GM23338 (cell line): ENCODE data around the gene C11orf24. TPM values are rescaled to one million over a fixed set of nuclear protein-coding genes. Genes with fewer than 3 reads are reported as not detected.

Experiments used
- ATAC-seq: fragments of 200-7000 bp; cut with Tn5 transposase; 3 replicates; pipeline ENCODE4 v1.9.1; 2020
- DNase-seq: peaks from one replicate; pipeline ENCODE4 v3.0.0-alpha.2; 2015; ENCODE audit warnings: low spot score
- H2AFZ ChIP-seq: fragments of 200-600 bp; sonication (generic); 2 replicates; pipeline ENCODE4 v1.8.0; 2016; ENCODE audit warnings: antibody characterized with exemption, mild to moderate bottlenecking, moderate library complexity
- H3F3A ChIP-seq: fragments of 200-600 bp; sonication (generic); replicated peaks from 2 replicates; pipeline ENCODE4 v1.8.0; 2017; ENCODE audit warnings: antibody characterized with exemption, mixed run types, low read depth
- H3K27ac ChIP-seq: fragments of 200-600 bp; sonication (generic); 2 replicates; pipeline ENCODE4 v1.6.1; 2016; ENCODE audit warnings: low read depth
- H3K27me3 ChIP-seq: fragments of 200-600 bp; sonication (generic); 2 replicates; pipeline ENCODE4 v1.8.0; 2016; ENCODE audit warnings: mild to moderate bottlenecking, mixed run types, moderate library complexity; ENCODE audit not compliant: insufficient read depth
- H3K36me3 ChIP-seq: fragments of 200-600 bp; sonication (generic); 2 replicates; pipeline ENCODE4 v1.8.0; 2016; ENCODE audit warnings: mild to moderate bottlenecking; ENCODE audit not compliant: insufficient read depth
- H3K4me1 ChIP-seq: fragments of 200-600 bp; sonication (generic); 2 replicates; pipeline ENCODE4 v1.8.0; 2016; ENCODE audit warnings: mild to moderate bottlenecking, moderate library complexity; ENCODE audit not compliant: insufficient read depth
- H3K4me2 ChIP-seq: fragments of 200-600 bp; sonication (generic); 2 replicates; pipeline ENCODE4 v1.7.1; 2017; ENCODE audit warnings: mixed run types
- H3K4me3 ChIP-seq: fragments of 200-600 bp; sonication (generic); 2 replicates; pipeline ENCODE4 v1.6.1; 2016; ENCODE audit warnings: mixed run types
- H3K79me2 ChIP-seq: fragments of 200-600 bp; sonication (generic); replicated peaks from 2 replicates; pipeline ENCODE4 v1.8.0; 2017; ENCODE audit warnings: mild to moderate bottlenecking; ENCODE audit not compliant: insufficient read depth
- H3K9me2 ChIP-seq: fragments of 200-600 bp; sonication (generic); 2 replicates; pipeline ENCODE4 v1.8.0; 2017; ENCODE audit not compliant: insufficient read depth
- H4K20me1 ChIP-seq: fragments of 200-600 bp; sonication (generic); replicated peaks from 2 replicates; pipeline ENCODE4 v1.8.0; 2017; ENCODE audit warnings: mild to moderate bottlenecking; ENCODE audit not compliant: insufficient read depth
- H3K27ac Mint-ChIP-seq: 2 replicates; pipeline ENCODE4 v1.8.0; 2020; ENCODE audit warnings: inconsistent platforms, mild to moderate bottlenecking, moderate library complexity, mixed read lengths
- H3K27me3 Mint-ChIP-seq: 3 replicates; pipeline ENCODE4 v1.8.0; 2022; ENCODE audit warnings: low read depth, mild to moderate bottlenecking, moderate library complexity, mixed read lengths, inconsistent platforms; ENCODE audit not compliant: insufficient read depth, poor library complexity
- H3K36me3 Mint-ChIP-seq: 3 replicates; pipeline ENCODE4 v1.8.0; 2021; ENCODE audit warnings: low read depth, mild to moderate bottlenecking, inconsistent platforms, moderate library complexity, mixed read lengths
- H3K4me1 Mint-ChIP-seq: 3 replicates; pipeline ENCODE4 v1.8.0; 2020; ENCODE audit warnings: mild to moderate bottlenecking, inconsistent platforms, mixed read lengths
- H3K4me3 Mint-ChIP-seq: 3 replicates; pipeline ENCODE4 v1.8.0; 2021; ENCODE audit warnings: moderate library complexity, mild to moderate bottlenecking, inconsistent platforms, mixed read lengths
- H3K9me3 Mint-ChIP-seq: 3 replicates; pipeline ENCODE4 v1.8.0; 2020; ENCODE audit warnings: moderate library complexity, mild to moderate bottlenecking, inconsistent platforms, mixed read lengths
- CREB1 ChIP-seq: fragments of 250-450 bp; sonication (Bioruptor Pico); IDR thresholded peaks from 2 replicates; pipeline ENCODE4 v1.5.0; 2020; ENCODE audit warnings: low read depth, mild to moderate bottlenecking, moderate library complexity
- EZH2 ChIP-seq: fragments of 200-600 bp; sonication (generic); IDR thresholded peaks from one replicate; pipeline ENCODE4 v1.8.0; 2017; ENCODE audit warnings: antibody characterized with exemption, mild to moderate bottlenecking, low read depth; ENCODE audit not compliant: unreplicated experiment
- EZH2phosphoT487 ChIP-seq: fragments of 200-600 bp; sonication (generic); IDR thresholded peaks from one replicate; pipeline ENCODE4 v1.8.1; 2018; ENCODE audit warnings: antibody characterized with exemption; ENCODE audit not compliant: unreplicated experiment
- JUNB ChIP-seq: IDR thresholded peaks from one replicate; pipeline ENCODE4 v1.6.1; 2016; ENCODE audit warnings: antibody characterized with exemption; ENCODE audit not compliant: unreplicated experiment
- NANOG ChIP-seq: IDR thresholded peaks from 2 replicates; pipeline ENCODE4 v1.6.1; 2016; ENCODE audit warnings: antibody characterized with exemption, borderline replicate concordance
- POLR2AphosphoS5 ChIP-seq: IDR thresholded peaks from 2 replicates; pipeline ENCODE4 v1.6.1; 2016; ENCODE audit warnings: antibody characterized with exemption, low read depth
- STAT1 ChIP-seq: IDR thresholded peaks from one replicate; pipeline ENCODE4 v1.6.1; 2016; ENCODE audit warnings: antibody characterized with exemption; ENCODE audit not compliant: unreplicated experiment
- ZNF114 ChIP-seq: fragments of 250-450 bp; sonication (Bioruptor Pico); IDR thresholded peaks from 2 replicates; pipeline ENCODE4 v1.5.0; 2020; ENCODE audit warnings: mild to moderate bottlenecking, moderate library complexity
- ZNF331 ChIP-seq: fragments of 250-450 bp; sonication (Bioruptor Pico); IDR thresholded peaks from 2 replicates; pipeline ENCODE4 v1.5.0; 2020; ENCODE audit warnings: low read depth, mild to moderate bottlenecking, moderate library complexity
- polyA plus RNA-seq: library from polyadenylated mRNA; unstranded; fragments of >200 nt; fragmentation: Nextera tagmentation; extraction: Ambion mirVana; gene quantifications from 2 replicates; pipeline ENCODE4 v1.2.1, GENCODE V29; 2016
- total RNA-seq: library from RNA; depleted of rRNA; stranded (reverse); fragments of >200 nt; shearing (Covaris generic); gene quantifications from 2 replicates; pipeline ENCODE4 v1.2.3, GENCODE V29; 2014
- TF ChIP-seq, protein P1 (sequence below), 2 experiments: fragments of 200-600 bp in 1 of 2; sonication (generic) in 1 of 2; conservative IDR thresholded peaks; 2 replicates each; pipeline versions ENCODE4 v1.5.1 to v1.6.1; 2016 to 2017; ENCODE audit warnings: antibody characterized with exemption in 2 of 2, low read depth in 2 of 2, mild to moderate bottlenecking in 2 of 2, moderate library complexity in 1 of 2
- TF ChIP-seq, protein P2 (sequence below): fragments of 250-450 bp; sonication (Bioruptor Pico); IDR thresholded peaks from 2 replicates; pipeline ENCODE4 v1.5.0; 2020; ENCODE audit warnings: mild to moderate bottlenecking, moderate library complexity
- TF ChIP-seq, protein P3 (sequence below): IDR thresholded peaks from one replicate; pipeline ENCODE4 v1.6.1; 2018; ENCODE audit warnings: antibody characterized with exemption; ENCODE audit not compliant: unreplicated experiment
- TF ChIP-seq, protein P4 (sequence below): IDR thresholded peaks from 2 replicates; pipeline ENCODE4 v1.6.1; 2016; ENCODE audit warnings: antibody characterized with exemption

C11orf24 gene
- total and polyA plus RNA-seq, 2 experiments from 2014 or later = 49.8 to 57.5 TPM

DNA sequence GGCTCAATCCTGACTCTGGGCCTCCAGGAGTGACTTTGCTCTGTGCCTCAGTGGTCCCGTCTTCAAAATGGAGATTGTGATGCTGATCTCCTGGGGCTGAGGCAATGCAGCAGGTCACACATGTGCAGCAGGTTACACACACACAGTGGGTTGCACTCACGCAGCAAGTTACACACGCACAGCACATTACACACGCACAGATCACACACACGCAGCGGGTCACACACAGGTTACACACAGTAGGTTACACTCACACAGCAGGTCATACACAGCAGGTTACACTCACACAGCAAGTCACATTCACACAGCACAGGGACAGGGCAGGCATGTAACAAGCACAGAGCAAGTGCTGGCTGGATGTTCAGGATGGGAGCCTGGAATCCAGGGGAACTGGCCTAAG lies 11.3 kb downstream of the C11orf24 start:
- H3K27ac ChIP-seq = no peak overlapping the region
- Mint-ChIP-seq H3K4me3 (no peak overlapping the region), H3K9me3 (no peaks in the 10 kb centered on the region), H3K4me1 (peaks cover 10% of the 10 kb centered on the region), H3K27ac (no peak overlapping the region), H3K27me3 (peaks cover 7% of the 10 kb centered on the region), H3K36me3 (peaks cover 38% of the 10 kb centered on the region)
- peaks cover 7% of the 10 kb centered on the region; the same call in 1 of the 2 replicates for H3K36me3 ChIP-seq
- TF ChIP-seq POLR2AphosphoS5 (no peak), ZNF114 (CRISPR knock-in tag) (no peak), EZH2phosphoT487 (no peak), EZH2 (no peak), NANOG (no peak), CREB1 (no peak), JUNB (no peak), ZNF331 (CRISPR knock-in tag) (no peak), STAT1 (no peak)
- TF ChIP-seq, protein P1, sequence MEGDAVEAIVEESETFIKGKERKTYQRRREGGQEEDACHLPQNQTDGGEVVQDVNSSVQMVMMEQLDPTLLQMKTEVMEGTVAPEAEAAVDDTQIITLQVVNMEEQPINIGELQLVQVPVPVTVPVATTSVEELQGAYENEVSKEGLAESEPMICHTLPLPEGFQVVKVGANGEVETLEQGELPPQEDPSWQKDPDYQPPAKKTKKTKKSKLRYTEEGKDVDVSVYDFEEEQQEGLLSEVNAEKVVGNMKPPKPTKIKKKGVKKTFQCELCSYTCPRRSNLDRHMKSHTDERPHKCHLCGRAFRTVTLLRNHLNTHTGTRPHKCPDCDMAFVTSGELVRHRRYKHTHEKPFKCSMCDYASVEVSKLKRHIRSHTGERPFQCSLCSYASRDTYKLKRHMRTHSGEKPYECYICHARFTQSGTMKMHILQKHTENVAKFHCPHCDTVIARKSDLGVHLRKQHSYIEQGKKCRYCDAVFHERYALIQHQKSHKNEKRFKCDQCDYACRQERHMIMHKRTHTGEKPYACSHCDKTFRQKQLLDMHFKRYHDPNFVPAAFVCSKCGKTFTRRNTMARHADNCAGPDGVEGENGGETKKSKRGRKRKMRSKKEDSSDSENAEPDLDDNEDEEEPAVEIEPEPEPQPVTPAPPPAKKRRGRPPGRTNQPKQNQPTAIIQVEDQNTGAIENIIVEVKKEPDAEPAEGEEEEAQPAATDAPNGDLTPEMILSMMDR (conservative IDR thresholded peaks at IDR 0.05; ENCODE audit: low read depth in 2 of 2) = no peak
- TF ChIP-seq, protein P2, sequence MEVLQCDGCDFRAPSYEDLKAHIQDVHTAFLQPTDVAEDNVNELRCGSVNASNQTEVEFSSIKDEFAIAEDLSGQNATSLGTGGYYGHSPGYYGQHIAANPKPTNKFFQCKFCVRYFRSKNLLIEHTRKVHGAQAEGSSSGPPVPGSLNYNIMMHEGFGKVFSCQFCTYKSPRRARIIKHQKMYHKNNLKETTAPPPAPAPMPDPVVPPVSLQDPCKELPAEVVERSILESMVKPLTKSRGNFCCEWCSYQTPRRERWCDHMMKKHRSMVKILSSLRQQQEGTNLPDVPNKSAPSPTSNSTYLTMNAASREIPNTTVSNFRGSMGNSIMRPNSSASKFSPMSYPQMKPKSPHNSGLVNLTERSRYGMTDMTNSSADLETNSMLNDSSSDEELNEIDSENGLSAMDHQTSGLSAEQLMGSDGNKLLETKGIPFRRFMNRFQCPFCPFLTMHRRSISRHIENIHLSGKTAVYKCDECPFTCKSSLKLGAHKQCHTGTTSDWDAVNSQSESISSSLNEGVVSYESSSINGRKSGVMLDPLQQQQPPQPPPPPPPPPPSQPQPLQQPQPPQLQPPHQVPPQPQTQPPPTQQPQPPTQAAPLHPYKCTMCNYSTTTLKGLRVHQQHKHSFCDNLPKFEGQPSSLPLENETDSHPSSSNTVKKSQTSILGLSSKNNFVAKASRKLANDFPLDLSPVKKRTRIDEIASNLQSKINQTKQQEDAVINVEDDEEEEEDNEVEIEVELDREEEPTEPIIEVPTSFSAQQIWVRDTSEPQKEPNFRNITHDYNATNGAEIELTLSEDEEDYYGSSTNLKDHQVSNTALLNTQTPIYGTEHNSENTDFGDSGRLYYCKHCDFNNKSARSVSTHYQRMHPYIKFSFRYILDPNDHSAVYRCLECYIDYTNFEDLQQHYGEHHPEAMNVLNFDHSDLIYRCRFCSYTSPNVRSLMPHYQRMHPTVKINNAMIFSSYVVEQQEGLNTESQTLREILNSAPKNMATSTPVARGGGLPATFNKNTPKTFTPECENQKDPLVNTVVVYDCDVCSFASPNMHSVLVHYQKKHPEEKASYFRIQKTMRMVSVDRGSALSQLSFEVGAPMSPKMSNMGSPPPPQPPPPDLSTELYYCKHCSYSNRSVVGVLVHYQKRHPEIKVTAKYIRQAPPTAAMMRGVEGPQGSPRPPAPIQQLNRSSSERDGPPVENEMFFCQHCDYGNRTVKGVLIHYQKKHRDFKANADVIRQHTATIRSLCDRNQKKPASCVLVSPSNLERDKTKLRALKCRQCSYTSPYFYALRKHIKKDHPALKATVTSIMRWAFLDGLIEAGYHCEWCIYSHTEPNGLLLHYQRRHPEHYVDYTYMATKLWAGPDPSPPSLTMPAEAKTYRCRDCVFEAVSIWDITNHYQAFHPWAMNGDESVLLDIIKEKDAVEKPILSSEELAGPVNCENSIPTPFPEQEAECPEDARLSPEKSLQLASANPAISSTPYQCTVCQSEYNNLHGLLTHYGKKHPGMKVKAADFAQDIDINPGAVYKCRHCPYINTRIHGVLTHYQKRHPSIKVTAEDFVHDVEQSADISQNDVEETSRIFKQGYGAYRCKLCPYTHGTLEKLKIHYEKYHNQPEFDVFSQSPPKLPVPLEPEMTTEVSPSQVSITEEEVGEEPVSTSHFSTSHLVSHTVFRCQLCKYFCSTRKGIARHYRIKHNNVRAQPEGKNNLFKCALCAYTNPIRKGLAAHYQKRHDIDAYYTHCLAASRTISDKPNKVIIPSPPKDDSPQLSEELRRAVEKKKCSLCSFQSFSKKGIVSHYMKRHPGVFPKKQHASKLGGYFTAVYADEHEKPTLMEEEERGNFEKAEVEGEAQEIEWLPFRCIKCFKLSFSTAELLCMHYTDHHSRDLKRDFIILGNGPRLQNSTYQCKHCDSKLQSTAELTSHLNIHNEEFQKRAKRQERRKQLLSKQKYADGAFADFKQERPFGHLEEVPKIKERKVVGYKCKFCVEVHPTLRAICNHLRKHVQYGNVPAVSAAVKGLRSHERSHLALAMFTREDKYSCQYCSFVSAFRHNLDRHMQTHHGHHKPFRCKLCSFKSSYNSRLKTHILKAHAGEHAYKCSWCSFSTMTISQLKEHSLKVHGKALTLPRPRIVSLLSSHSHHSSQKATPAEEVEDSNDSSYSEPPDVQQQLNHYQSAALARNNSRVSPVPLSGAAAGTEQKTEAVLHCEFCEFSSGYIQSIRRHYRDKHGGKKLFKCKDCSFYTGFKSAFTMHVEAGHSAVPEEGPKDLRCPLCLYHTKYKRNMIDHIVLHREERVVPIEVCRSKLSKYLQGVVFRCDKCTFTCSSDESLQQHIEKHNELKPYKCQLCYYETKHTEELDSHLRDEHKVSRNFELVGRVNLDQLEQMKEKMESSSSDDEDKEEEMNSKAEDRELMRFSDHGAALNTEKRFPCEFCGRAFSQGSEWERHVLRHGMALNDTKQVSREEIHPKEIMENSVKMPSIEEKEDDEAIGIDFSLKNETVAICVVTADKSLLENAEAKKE (CRISPR knock-in tag) = no peak
- TF ChIP-seq, protein P3, sequence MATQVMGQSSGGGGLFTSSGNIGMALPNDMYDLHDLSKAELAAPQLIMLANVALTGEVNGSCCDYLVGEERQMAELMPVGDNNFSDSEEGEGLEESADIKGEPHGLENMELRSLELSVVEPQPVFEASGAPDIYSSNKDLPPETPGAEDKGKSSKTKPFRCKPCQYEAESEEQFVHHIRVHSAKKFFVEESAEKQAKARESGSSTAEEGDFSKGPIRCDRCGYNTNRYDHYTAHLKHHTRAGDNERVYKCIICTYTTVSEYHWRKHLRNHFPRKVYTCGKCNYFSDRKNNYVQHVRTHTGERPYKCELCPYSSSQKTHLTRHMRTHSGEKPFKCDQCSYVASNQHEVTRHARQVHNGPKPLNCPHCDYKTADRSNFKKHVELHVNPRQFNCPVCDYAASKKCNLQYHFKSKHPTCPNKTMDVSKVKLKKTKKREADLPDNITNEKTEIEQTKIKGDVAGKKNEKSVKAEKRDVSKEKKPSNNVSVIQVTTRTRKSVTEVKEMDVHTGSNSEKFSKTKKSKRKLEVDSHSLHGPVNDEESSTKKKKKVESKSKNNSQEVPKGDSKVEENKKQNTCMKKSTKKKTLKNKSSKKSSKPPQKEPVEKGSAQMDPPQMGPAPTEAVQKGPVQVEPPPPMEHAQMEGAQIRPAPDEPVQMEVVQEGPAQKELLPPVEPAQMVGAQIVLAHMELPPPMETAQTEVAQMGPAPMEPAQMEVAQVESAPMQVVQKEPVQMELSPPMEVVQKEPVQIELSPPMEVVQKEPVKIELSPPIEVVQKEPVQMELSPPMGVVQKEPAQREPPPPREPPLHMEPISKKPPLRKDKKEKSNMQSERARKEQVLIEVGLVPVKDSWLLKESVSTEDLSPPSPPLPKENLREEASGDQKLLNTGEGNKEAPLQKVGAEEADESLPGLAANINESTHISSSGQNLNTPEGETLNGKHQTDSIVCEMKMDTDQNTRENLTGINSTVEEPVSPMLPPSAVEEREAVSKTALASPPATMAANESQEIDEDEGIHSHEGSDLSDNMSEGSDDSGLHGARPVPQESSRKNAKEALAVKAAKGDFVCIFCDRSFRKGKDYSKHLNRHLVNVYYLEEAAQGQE = no peak
- TF ChIP-seq, protein P4, sequence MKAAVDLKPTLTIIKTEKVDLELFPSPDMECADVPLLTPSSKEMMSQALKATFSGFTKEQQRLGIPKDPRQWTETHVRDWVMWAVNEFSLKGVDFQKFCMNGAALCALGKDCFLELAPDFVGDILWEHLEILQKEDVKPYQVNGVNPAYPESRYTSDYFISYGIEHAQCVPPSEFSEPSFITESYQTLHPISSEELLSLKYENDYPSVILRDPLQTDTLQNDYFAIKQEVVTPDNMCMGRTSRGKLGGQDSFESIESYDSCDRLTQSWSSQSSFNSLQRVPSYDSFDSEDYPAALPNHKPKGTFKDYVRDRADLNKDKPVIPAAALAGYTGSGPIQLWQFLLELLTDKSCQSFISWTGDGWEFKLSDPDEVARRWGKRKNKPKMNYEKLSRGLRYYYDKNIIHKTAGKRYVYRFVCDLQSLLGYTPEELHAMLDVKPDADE = no peak
- peaks cover 6% of the 10 kb centered on the region; the same call in 1 of the 2 replicates for H3K4me1 ChIP-seq
- H3K79me2 ChIP-seq = no peaks in the 10 kb centered on the region
- no peaks in the 10 kb centered on the region for H3F3A ChIP-seq
- H3K4me3 ChIP-seq = no peak overlapping the region
- H4K20me1 ChIP-seq = no peaks in the 10 kb centered on the region
- no peaks in the 10 kb centered on the region for H3K9me2 ChIP-seq
- DNase-seq = no peak
- no peak overlapping the region for H2AFZ ChIP-seq
- no peak overlapping the region for H3K4me2 ChIP-seq
- H3K27me3 ChIP-seq = no peaks in the 10 kb centered on the region
- no peak for ATAC-seq
